Activated naive CD8-positive, alpha-beta T cell treated with anti-CD3 and anti-CD28 coated beads, Interleukin-2, amount 10 ng/mL, durations not matched to agents 7 days and 5 days (primary cell): ENCODE results near the gene CLDN18. TPM values are rescaled to one million over a fixed set of nuclear protein-coding genes. Genes with fewer than 3 reads are reported as not detected.

ENCODE experiments used
- ATAC-seq: fragments of 150-1000 bp; cut with Tn5 transposase; one replicate; pipeline ENCODE4 v1.10.0; 2021; ENCODE audit warnings: low read depth, moderate library complexity
- POLR2A ChIA-PET: fragments of 350-600 bp; sonication (Branson Sonifier 250); formaldehyde crosslinking; loops from one replicate; lab custom pipeline; 2021; ENCODE audit warnings: antibody characterized with exemption; lab: Charles Lee
- DNase-seq: peaks from one replicate; pipeline ENCODE4 v3.0.0; 2021
- H3K27ac Mint-ChIP-seq: one replicate; pipeline ENCODE4 v1.8.0; 2022; ENCODE audit warnings: mild to moderate bottlenecking, mixed read lengths
- H3K27me3 Mint-ChIP-seq: one replicate; pipeline ENCODE4 v1.8.0; 2022; ENCODE audit warnings: mild to moderate bottlenecking, moderate library complexity, mixed read lengths
- H3K36me3 Mint-ChIP-seq: one replicate; pipeline ENCODE4 v1.8.0; 2021; ENCODE audit warnings: mild to moderate bottlenecking, mixed read lengths
- H3K4me1 Mint-ChIP-seq: one replicate; pipeline ENCODE4 v1.8.0; 2021; ENCODE audit warnings: mixed read lengths
- H3K4me3 Mint-ChIP-seq: one replicate; pipeline ENCODE4 v1.8.0; 2022; ENCODE audit warnings: mild to moderate bottlenecking, moderate library complexity, mixed read lengths
- H3K9me3 Mint-ChIP-seq: one replicate; pipeline ENCODE4 v1.8.0; 2021; ENCODE audit warnings: mixed read lengths
- total RNA-seq, 2 experiments: library from RNA; stranded (reverse); gene quantifications; one replicate each; pipeline ENCODE4 v1.2.3, GENCODE V29; 2021

The CLDN18 gene
- total RNA-seq, 2 experiments from 2014 or later: not detected

GRCh38 chr3:138034918-138035317, 25.0 kb downstream of the CLDN18 start:
- Mint-ChIP-seq H3K9me3 (no peaks in the 10 kb centered on the region), H3K36me3 (no peaks in the 10 kb centered on the region), H3K4me3 (no peak overlapping the region), H3K27ac (no peak overlapping the region), H3K27me3 (peaks cover 45% of the 10 kb centered on the region), H3K4me1 (no peaks in the 10 kb centered on the region)
- DNase-seq: no peak
- ATAC-seq: no peak
- POLR2A ChIA-PET: no interaction called here

DNA sequence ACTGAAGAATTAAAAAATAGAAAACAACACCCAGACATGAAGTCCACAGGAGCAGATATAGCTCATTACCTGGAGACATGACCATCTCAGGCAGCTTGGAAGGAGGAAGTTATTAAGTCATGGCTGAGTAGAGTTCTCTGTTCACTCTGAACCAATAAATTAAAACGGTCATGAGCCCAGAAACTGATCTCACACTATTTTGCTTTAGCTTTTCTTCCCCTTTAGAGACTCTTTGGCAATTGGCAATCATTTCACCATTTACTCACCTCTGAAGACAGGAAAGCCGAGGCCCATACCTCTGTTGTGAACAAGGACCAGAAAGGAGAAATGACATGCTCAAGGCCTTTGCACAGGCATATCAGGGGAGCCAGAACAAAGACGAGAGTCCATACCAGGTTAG, 26.6 kb downstream of the CLDN18 start:
- POLR2A ChIA-PET: no interaction called here
- Mint-ChIP-seq H3K4me1 (no peaks in the 10 kb centered on the region), H3K36me3 (no peaks in the 10 kb centered on the region), H3K4me3 (no peak overlapping the region), H3K27ac (no peak overlapping the region), H3K27me3 (peaks cover 60% of the 10 kb centered on the region), H3K9me3 (no peaks in the 10 kb centered on the region)
- no peak for DNase-seq
- ATAC-seq: no peak

DNA sequence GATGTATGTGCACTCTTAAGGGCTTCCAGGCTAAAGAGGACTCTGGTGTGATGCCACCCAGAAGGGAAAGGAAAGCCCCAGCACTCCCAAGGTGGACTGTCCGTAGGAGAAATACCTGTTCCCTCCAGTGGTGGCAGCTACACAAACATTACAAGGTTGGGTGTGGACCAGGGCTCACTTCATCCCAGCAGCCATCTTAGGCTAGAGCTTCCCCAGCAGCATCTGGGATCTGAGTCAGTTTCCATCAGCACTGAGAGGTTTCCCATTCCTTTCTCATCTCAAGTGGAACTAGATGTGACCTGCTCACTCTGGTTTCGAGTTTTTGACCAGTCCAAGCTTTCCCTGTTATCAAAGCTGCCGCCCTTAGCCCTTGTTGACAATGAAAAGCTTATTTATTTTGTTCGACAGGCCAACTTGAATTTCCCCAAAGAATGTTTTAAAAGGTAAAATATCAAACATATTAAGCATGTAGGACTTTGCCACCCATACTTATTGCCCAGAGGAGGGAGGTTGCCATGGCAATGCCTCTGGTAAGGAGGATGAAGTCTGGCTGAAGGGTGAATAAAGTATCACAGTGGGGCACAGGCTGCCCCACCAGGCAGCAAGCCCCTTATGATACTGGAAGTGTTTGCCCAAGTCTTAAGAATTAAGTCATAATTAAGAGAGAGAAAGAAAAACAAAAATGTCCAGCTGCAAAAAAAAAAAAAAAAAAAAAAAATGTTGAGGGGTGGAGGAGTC, 28.9 kb downstream of the CLDN18 start:
- Mint-ChIP-seq H3K4me3 (no peak overlapping the region), H3K27ac (no peak overlapping the region), H3K36me3 (no peaks in the 10 kb centered on the region), H3K27me3 (peaks cover 63% of the 10 kb centered on the region), H3K4me1 (no peaks in the 10 kb centered on the region), H3K9me3 (no peaks in the 10 kb centered on the region)
- DNase-seq (no peak), ATAC-seq (no peak)
- POLR2A ChIA-PET: no interaction called here

DNA sequence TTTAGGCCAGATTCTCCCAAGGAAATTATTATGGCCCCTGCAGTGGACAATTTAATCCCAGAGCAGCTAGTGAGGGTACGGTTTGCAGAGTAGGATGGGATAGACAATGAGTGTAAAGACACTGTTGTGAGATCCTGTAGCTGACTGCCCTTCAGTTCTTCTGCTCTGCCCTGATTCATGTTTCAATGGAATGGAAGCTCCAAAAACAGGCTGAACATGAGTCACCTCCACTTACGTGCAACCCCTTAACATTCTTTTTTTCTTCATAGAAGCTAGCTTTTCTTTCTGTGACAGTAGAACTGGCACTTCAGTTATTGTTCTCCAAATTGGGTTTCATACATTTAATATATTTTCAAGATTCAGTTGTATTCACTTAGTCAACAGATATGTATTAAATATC, 32.1 kb downstream of the CLDN18 start:
- no peak overlapping the region for H3K27ac Mint-ChIP-seq
- H3K4me1 Mint-ChIP-seq: no peaks in the 10 kb centered on the region
- DNase-seq: no peak
- peaks cover 44% of the 10 kb centered on the region for H3K27me3 Mint-ChIP-seq
- POLR2A ChIA-PET: no interaction called here
- no peak for ATAC-seq
- no peaks in the 10 kb centered on the region for H3K9me3 Mint-ChIP-seq
- no peak overlapping the region for H3K4me3 Mint-ChIP-seq
- no peaks in the 10 kb centered on the region for H3K36me3 Mint-ChIP-seq

DNA sequence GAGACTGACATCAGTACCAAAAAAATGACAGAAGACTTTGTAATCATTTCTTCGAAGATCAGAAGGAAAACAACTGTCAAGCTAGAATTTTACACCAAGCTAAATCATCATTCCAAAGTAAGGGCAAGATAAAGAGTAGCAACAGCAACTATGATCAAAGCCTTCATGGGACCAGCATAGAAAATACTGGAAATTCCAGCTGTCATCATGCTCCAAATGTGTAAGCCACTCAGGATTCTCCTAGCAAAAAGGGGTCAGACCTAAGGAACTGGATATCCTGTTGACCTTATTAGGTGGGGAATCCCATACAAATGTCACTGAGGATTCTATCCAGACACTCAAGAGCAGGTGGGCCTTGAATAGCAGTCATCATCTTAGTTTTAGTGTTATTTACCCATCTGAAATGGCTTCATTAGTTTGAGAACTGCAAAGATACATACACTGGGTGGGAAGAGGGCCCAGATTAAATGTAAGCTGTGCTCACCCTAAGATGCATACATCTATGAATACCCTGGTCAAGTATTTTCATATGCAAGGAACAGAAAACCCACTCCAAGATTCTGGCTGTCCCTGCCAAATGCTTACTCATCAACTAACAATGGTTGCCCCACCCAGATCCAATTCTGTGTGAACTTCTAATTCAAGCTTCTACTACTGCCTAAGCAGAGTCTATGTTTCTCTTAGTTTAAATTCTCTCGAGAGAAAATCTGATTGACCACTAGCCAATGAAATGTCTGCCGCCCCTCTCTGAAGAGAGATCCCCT, 33.5 kb downstream of the CLDN18 start:
- no peaks in the 10 kb centered on the region for H3K4me1 Mint-ChIP-seq
- no peaks in the 10 kb centered on the region for H3K9me3 Mint-ChIP-seq
- H3K27me3 Mint-ChIP-seq: peaks cover 34% of the 10 kb centered on the region
- POLR2A ChIA-PET: no interaction called here
- no peak overlapping the region for H3K4me3 Mint-ChIP-seq
- H3K36me3 Mint-ChIP-seq: no peaks in the 10 kb centered on the region
- ATAC-seq: no peak
- H3K27ac Mint-ChIP-seq: no peak overlapping the region
- no peak for DNase-seq

- Mint-ChIP-seq H3K27ac (no peak overlapping the region), H3K4me3 (no peak overlapping the region), H3K27me3 (peaks cover 18% of the 10 kb centered on the region), H3K36me3 (no peaks in the 10 kb centered on the region), H3K9me3 (peaks cover 3% of the 10 kb centered on the region), H3K4me1 (no peaks in the 10 kb centered on the region)
- DNase-seq (no peak), ATAC-seq (no peak)
- POLR2A ChIA-PET: no interaction called here
Observed at GRCh38 chr3:138046085-138046484, 36.1 kb downstream of the CLDN18 start.

- Mint-ChIP-seq H3K36me3 (no peaks in the 10 kb centered on the region), H3K4me1 (no peaks in the 10 kb centered on the region)
Observed at GRCh38 chr3:138046955-138047354, 37.0 kb downstream of the CLDN18 start.

GRCh38 chr3:138047596-138048158, 37.7 kb downstream of the CLDN18 start:
- no peaks in the 10 kb centered on the region for H3K36me3 Mint-ChIP-seq
- ATAC-seq: no peak
- H3K27me3 Mint-ChIP-seq: peaks cover 4% of the 10 kb centered on the region
- H3K9me3 Mint-ChIP-seq: peaks cover 3% of the 10 kb centered on the region
- H3K27ac Mint-ChIP-seq: no peak overlapping the region
- DNase-seq: no peak
- no peak overlapping the region for H3K4me3 Mint-ChIP-seq
- H3K4me1 Mint-ChIP-seq: no peaks in the 10 kb centered on the region
- POLR2A ChIA-PET: no interaction called here

More at GRCh38 chr3:138046955-138047354, 37.0 kb downstream of the CLDN18 start:
- Mint-ChIP-seq H3K4me3 (no peak overlapping the region), H3K27me3 (peaks cover 9% of the 10 kb centered on the region), H3K9me3 (peaks cover 3% of the 10 kb centered on the region), H3K27ac (no peak overlapping the region)
- DNase-seq (no peak), ATAC-seq (no peak)
- POLR2A ChIA-PET: no interaction called here

GRCh38 chr3:138049157-138049919, 39.4 kb downstream of the CLDN18 start:
- H3K27me3 Mint-ChIP-seq: peaks cover 10% of the 10 kb centered on the region
- no peaks in the 10 kb centered on the region for H3K4me1 Mint-ChIP-seq
- no peaks in the 10 kb centered on the region for H3K36me3 Mint-ChIP-seq
- H3K4me3 Mint-ChIP-seq: no peak overlapping the region
- no peak for ATAC-seq
- H3K9me3 Mint-ChIP-seq: peaks cover 3% of the 10 kb centered on the region
- POLR2A ChIA-PET: no interaction called here
- no peak for DNase-seq
- no peak overlapping the region for H3K27ac Mint-ChIP-seq

DNA sequence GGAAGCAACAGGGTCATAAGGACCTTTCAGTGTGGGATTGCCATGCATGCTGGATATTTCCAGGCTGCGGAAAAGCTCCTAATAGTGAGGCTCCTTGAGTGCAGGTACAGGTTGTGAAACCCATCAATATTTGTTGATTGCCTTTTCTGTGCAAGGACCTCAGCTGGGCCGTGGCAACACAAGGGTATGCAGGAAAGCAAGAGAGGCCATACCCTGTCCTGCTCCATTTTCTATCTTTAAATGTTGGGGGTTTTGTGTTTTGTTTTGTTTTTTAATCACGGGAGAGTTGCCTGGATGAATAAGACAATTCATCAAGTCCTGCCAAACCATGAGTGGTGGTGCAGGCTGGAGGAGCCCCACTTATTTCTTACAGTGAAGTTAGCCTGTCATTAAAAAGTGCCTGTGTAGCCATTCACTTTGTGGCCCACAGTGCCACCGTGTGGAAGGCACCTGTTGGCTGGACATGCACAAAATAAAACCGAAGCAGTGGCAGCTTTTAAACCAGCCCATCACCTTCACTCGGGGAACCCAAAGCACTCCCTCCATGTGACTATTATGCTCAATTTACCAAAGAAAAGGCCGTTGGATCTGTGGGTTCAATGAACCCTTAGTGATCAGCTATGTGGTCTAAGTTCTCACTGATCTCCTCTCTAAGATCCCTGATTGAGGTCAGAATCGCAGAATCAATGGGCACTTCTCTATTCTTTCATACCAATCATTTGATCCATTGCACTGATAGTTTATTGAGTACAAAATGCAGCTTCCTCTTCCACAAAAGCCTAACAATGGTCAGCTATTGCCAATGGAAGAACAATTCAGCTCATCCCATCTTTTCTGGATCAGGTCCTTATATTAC, 42.2 kb downstream of the CLDN18 start:
- H3K27me3 Mint-ChIP-seq: peaks cover 23% of the 10 kb centered on the region
- DNase-seq (no peak), ATAC-seq (no peak)
- peaks cover 3% of the 10 kb centered on the region for H3K9me3 Mint-ChIP-seq
- H3K4me1 Mint-ChIP-seq: no peaks in the 10 kb centered on the region
- no peaks in the 10 kb centered on the region for H3K36me3 Mint-ChIP-seq
- POLR2A ChIA-PET: no interaction called here
- no peak overlapping the region for H3K27ac Mint-ChIP-seq
- no peak overlapping the region for H3K4me3 Mint-ChIP-seq

DNA sequence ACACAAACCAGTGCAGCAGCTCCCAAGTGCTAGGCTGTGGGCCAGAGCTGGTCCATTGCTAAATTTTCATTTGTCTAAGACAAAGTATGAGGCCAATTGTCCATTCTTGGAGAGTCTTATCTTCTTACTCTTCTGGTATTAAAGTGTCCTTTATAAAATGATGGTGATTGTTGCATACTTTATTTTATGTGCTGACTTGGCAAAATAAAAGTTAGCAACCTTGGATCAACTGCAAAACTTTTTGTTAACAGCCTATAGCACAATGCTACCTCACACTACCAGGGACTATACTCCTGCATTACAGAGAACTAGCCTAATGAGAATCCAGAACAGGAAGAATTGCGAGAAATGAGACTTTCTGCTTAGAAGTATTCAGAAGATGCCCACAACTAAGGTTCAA, 44.1 kb downstream of the CLDN18 start:
- H3K4me3 Mint-ChIP-seq: no peak overlapping the region
- H3K27me3 Mint-ChIP-seq: peaks cover 33% of the 10 kb centered on the region
- no peaks in the 10 kb centered on the region for H3K4me1 Mint-ChIP-seq
- POLR2A ChIA-PET: no interaction called here
- no peaks in the 10 kb centered on the region for H3K36me3 Mint-ChIP-seq
- peaks cover 3% of the 10 kb centered on the region for H3K9me3 Mint-ChIP-seq
- ATAC-seq (no peak), DNase-seq (no peak)
- H3K27ac Mint-ChIP-seq: no peak overlapping the region

DNA sequence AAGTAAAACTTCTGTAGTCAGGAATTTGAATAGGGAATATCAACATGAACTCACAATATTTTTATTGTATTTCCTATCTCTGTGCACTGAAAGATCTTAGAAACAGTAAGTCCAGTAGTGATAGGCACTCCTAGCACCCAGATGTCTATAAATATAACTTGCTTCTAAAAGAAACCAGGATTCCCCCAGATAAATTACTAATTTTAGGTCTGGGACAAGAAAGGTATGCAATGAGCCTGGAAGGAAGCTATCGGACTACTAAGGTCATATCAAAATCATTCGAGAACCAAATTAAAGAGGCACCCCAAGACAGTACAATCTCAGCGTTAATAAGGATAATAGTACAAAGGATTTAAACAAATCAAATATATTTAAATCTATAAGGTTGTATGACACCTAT, 47.4 kb downstream of the CLDN18 start:
- Mint-ChIP-seq H3K27me3 (peaks cover 37% of the 10 kb centered on the region), H3K27ac (no peak overlapping the region), H3K4me3 (no peak overlapping the region), H3K36me3 (no peaks in the 10 kb centered on the region), H3K4me1 (peaks cover 1% of the 10 kb centered on the region), H3K9me3 (no peaks in the 10 kb centered on the region)
- no peak for DNase-seq
- ATAC-seq: no peak
- POLR2A ChIA-PET: interaction anchor here (0.5 kb wide), 1 partner anchor 13 kb away, joined by 5 read pairs; no protein-coding TSS in a partner anchor
